ENCODE results near the gene HEMK1.
A peak's percentile ranks its signal among the peaks of the same experiment; 100 is the strongest.

HEMK1 gene

GRCh38 chr3:50568947-50569749 lies at the start of gene HEMK1:
HEMK1 (plus strand) TSS chr3:50569522; CDS start chr3:50571105, 1,583 bp downstream.
- peak; percentile 73 for DNase-seq

GRCh38 chr3:50520849-50521248 lies 48.5 kb upstream of the HEMK1 start:
- DNase-seq = no peak

- DNase-seq = no peak
Observed at GRCh38 chr3:50521572-50521971, 47.8 kb upstream of the HEMK1 start.

- DNase-seq = no peak
Observed at GRCh38 chr3:50523279-50523811, 46.0 kb upstream of the HEMK1 start.

GRCh38 chr3:50524746-50525145 lies 44.6 kb upstream of the HEMK1 start:
- no peak for DNase-seq

GRCh38 chr3:50525191-50525910 lies 44.0 kb upstream of the HEMK1 start:
- DNase-seq = no peak

- no peak for DNase-seq
Observed at GRCh38 chr3:50525987-50526386, 43.3 kb upstream of the HEMK1 start.

- DNase-seq = peak; percentile 23
Observed at GRCh38 chr3:50530001-50530970, 39.0 kb upstream of the HEMK1 start.

- DNase-seq = no peak
Observed at GRCh38 chr3:50531201-50531600, 38.1 kb upstream of the HEMK1 start.

- no peak for DNase-seq
Observed at GRCh38 chr3:50532062-50532705, 37.1 kb upstream of the HEMK1 start.

GRCh38 chr3:50533316-50533715 lies 36.0 kb upstream of the HEMK1 start:
- DNase-seq = no peak

GRCh38 chr3:50533807-50534461 lies 35.4 kb upstream of the HEMK1 start:
- DNase-seq = no peak

GRCh38 chr3:50534681-50535330 lies 34.5 kb upstream of the HEMK1 start:
- DNase-seq = no peak

GRCh38 chr3:50536471-50537180 lies 32.7 kb upstream of the HEMK1 start:
- DNase-seq = no peak

GRCh38 chr3:50537421-50538129 lies 31.7 kb upstream of the HEMK1 start:
- DNase-seq = no peak

GRCh38 chr3:50539356-50540286 lies 29.7 kb upstream of the HEMK1 start:
- DNase-seq = no peak

- peak; percentile 29 for DNase-seq
Observed at GRCh38 chr3:50542177-50543034, 26.9 kb upstream of the HEMK1 start.

GRCh38 chr3:50545781-50546180 lies 23.5 kb upstream of the HEMK1 start:
- DNase-seq = no peak

Data from DMS79 treated with DMSO at 0.1 percent for 48 hours (cell line).